OCI-LY7 (cell line): Measurements from ENCODE around the gene PIM3. TPM values are rescaled to one million over a fixed set of nuclear protein-coding genes. Genes with fewer than 3 reads are reported as not detected.

Source experiments
- BruUV-seq: library from RNA; stranded (reverse); fragments of 400-500 nt; replicated peaks from 2 replicates; lab custom pipeline; 2021; lab: Mats Ljungman, UMichigan
- CTCF ChIA-PET: fragments of 300-600 bp; sonication (Branson Sonifier 250); formaldehyde crosslinking; loops from one replicate; lab custom pipeline; 2022; ENCODE audit warnings: antibody characterized with exemption; ENCODE audit not compliant: unreplicated experiment; lab: Charles Lee
- POLR2A ChIA-PET: fragments of 300-600 bp; sonication (Branson Sonifier 250); formaldehyde crosslinking; loops from one replicate; lab custom pipeline; 2022; ENCODE audit warnings: antibody characterized with exemption; lab: Charles Lee
- DNase-seq: peaks from one replicate; pipeline ENCODE4 v3.0.0-alpha.2; 2015; ENCODE audit warnings: low spot score
- H2AFZ ChIP-seq: fragments of 200-600 bp; sonication (generic), shearing (Covaris generic); 2 replicates; pipeline ENCODE4 v1.6.1; 2014; ENCODE audit warnings: mild to moderate bottlenecking, antibody characterized with exemption, low read length, moderate library complexity
- H3K27ac ChIP-seq: fragments of 200-600 bp; sonication (generic); 2 replicates; pipeline ENCODE4 v1.5.1; 2014; ENCODE audit warnings: mixed run types, low read depth, mild to moderate bottlenecking, moderate library complexity, low read length, inconsistent platforms; ENCODE audit not compliant: poor library complexity, severe bottlenecking
- H3K36me3 ChIP-seq: fragments of 200-600 bp; sonication (generic); 2 replicates; pipeline ENCODE4 v1.6.1; 2014; ENCODE audit warnings: mild to moderate bottlenecking, antibody characterized with exemption, low read length, moderate library complexity, mixed read lengths; ENCODE audit not compliant: insufficient read depth
- H3K4me1 ChIP-seq: fragments of 200-600 bp; sonication (generic); 2 replicates; pipeline ENCODE4 v1.5.1; 2014; ENCODE audit warnings: mild to moderate bottlenecking, low read length; ENCODE audit not compliant: insufficient read depth, poor library complexity, severe bottlenecking
- H3K4me2 ChIP-seq: fragments of 200-600 bp; sonication (generic); 2 replicates; pipeline ENCODE4 v1.6.1; 2014; ENCODE audit warnings: mild to moderate bottlenecking, low read length
- H3K4me3 ChIP-seq: fragments of 200-600 bp; sonication (generic); 2 replicates; pipeline ENCODE4 v1.5.1; 2014; ENCODE audit warnings: mild to moderate bottlenecking, low read depth, low read length; ENCODE audit not compliant: poor library complexity, severe bottlenecking
- H3K79me2 ChIP-seq: fragments of 200-600 bp; sonication (generic); 2 replicates; pipeline ENCODE4 v1.6.1; 2016; ENCODE audit warnings: low read depth, mild to moderate bottlenecking, low read length, moderate library complexity, mixed read lengths; ENCODE audit not compliant: insufficient read depth
- H3K9me2 ChIP-seq: fragments of 200-600 bp; sonication (generic); 2 replicates; pipeline ENCODE4 v1.6.1; 2016; ENCODE audit warnings: mild to moderate bottlenecking, low read length, mixed read lengths; ENCODE audit not compliant: insufficient read depth
- H3K9me3 ChIP-seq: fragments of 200-600 bp; sonication (generic); 2 replicates; pipeline ENCODE4 v1.6.1; 2014; ENCODE audit warnings: mild to moderate bottlenecking, mixed run types, low read length, mixed read lengths
- H4K20me1 ChIP-seq: fragments of 200-600 bp; sonication (generic); 2 replicates; pipeline ENCODE4 v1.6.1; 2014; ENCODE audit warnings: mild to moderate bottlenecking, antibody characterized with exemption, low read length, moderate library complexity, mixed read lengths; ENCODE audit not compliant: insufficient read depth
- CTCF ChIP-seq: fragments of 200-600 bp; sonication (generic); conservative IDR thresholded peaks from 2 replicates; pipeline ENCODE4 v1.5.1; 2014; ENCODE audit warnings: mild to moderate bottlenecking, antibody characterized with exemption, low read length, moderate library complexity, mixed read lengths
- EZH2phosphoT487 ChIP-seq: fragments of 200-600 bp; sonication (generic); IDR thresholded peaks from 2 replicates; pipeline ENCODE4 v1.6.1; 2018; ENCODE audit warnings: low read depth, borderline replicate concordance, mild to moderate bottlenecking, mixed run types, antibody characterized with exemption, low read length, moderate library complexity, mixed read lengths
- intact Hi-C: fragments of 100-400 bp; cut with micrococcal nuclease; formaldehyde crosslinking; loops from one replicate; pipeline ENCODE4 v1.10.0; 2022; ENCODE audit not compliant: unreplicated experiment
- microRNA-seq: library from miRNA; unstranded; fragments of <30 nt; microRNA quantifications from one replicate; pipeline ENCODE4 v1.2.0, GENCODE V29; 2022; ENCODE audit warnings: borderline replicate concordance
- small RNA-seq: library from RNA; depleted of rRNA; stranded (forward); fragments of <200 nt; gene quantifications from one replicate; pipeline ENCODE3, GENCODE V24; 2014
- total RNA-seq, 2 experiments: library from RNA; depleted of rRNA in 1 of 2; stranded (reverse); fragments of >200 nt in 1 of 2; shearing (Covaris generic) in 1 of 2; gene quantifications; 2 replicates each; pipeline ENCODE4 v1.2.3, GENCODE V29; 2014 to 2022

Gene PIM3
- total RNA-seq, 2 experiments from 2014 or later = 60.5 to 81.7 TPM

GRCh38 chr22:50011447-50012210 is 51.1 kb downstream of the PIM3 start:
- ChIA-PET CTCF (no interaction called here), POLR2A (no interaction called here)
- Histone ChIP-seq H4K20me1 (no peaks in the 10 kb centered on the region), H3K79me2 (no peaks in the 10 kb centered on the region), H3K36me3 (no peaks in the 10 kb centered on the region), H3K27ac (no peak overlapping the region), H3K9me3 (no peaks in the 10 kb centered on the region), H3K4me2 (no peak overlapping the region), H2AFZ (no peak overlapping the region), H3K4me3 (no peak overlapping the region), H3K4me1 (peaks cover 7% of the 10 kb centered on the region), H3K9me2 (no peaks in the 10 kb centered on the region)
- intact Hi-C loops = no loop called here
- BruUV-seq = no TSS peak
- peak; percentile 16 for DNase-seq
- TF ChIP-seq CTCF (0 out of 2 replicates have a peak, but pooled peaks have one; percentile 17), EZH2phosphoT487 (no peak)

- no TSS peak for BruUV-seq
- Histone ChIP-seq H3K4me1 (peaks cover 7% of the 10 kb centered on the region), H3K79me2 (no peaks in the 10 kb centered on the region), H3K4me2 (no peak within 1 kb of the TSS), H3K4me3 (no peak within 1 kb of the TSS), H2AFZ (no peak within 1 kb of the TSS), H3K9me3 (no peaks in the 10 kb centered on the region), H3K36me3 (no peaks in the 10 kb centered on the region), H4K20me1 (no peaks in the 10 kb centered on the region), H3K9me2 (no peaks in the 10 kb centered on the region), H3K27ac (no peak within 1 kb of the TSS)
- TF ChIP-seq EZH2phosphoT487 = no peak
- no peak for TF ChIP-seq CTCF
- ChIA-PET CTCF (no interaction called here), POLR2A (no interaction called here)
- DNase-seq = no peak
- intact Hi-C loops = no loop called here
These were observed 51.9 kb downstream of the PIM3 start, which contains the start of gene IL17REL for GRCh38 chr22:50012211-50013181. IL17REL (minus strand) TSS chr22:50012765; CDS start chr22:50012646, 119 bp downstream.

Small RNA genes within 50 kb of the gene (microRNA-seq; reads per million reads assigned to microRNA genes)
- gene MIR6821 = 6.1 reads per million

Small RNA genes within 50 kb of the gene (small RNA-seq; reads per million reads assigned to genes)
- gene MIR6821 = not detected

Other genes starting within 250 kb of the PIM3 start
- 37.3 and 38.1 TPM in 2 replicates for gene BRD1, start 132.9 kb upstream of the PIM3 start, total RNA-seq (2014; rRNA removed; shearing (Covaris generic))
- gene BRD1, start 132.9 kb upstream of the PIM3 start, total RNA-seq (2022) = 46.6 and 47.3 TPM in 2 replicates
- gene ZBED4, start 106.9 kb upstream of the PIM3 start, total RNA-seq (2014; rRNA removed; shearing (Covaris generic)) = 27.8 and 30.4 TPM in 2 replicates
- 31.6 and 33.6 TPM in 2 replicates for gene ZBED4, start 106.9 kb upstream of the PIM3 start, total RNA-seq (2022)
- gene ALG12, start 42.3 kb upstream of the PIM3 start, total RNA-seq (2014; rRNA removed; shearing (Covaris generic)) = 6.4 and 11.7 TPM in 2 replicates
- gene ALG12, start 42.3 kb upstream of the PIM3 start, total RNA-seq (2022) = 11.4 and 14.0 TPM in 2 replicates
- 32.5 and 35.3 TPM in 2 replicates for gene CRELD2, start 42.1 kb upstream of the PIM3 start, total RNA-seq (2014; rRNA removed; shearing (Covaris generic))
- gene CRELD2, start 42.1 kb upstream of the PIM3 start, total RNA-seq (2022) = 27.4 and 32.0 TPM in 2 replicates
- 0.03 TPM in 1 of 2 replicates, not detected in the other for gene IL17REL, start 52.0 kb downstream of the PIM3 start, total RNA-seq (2014; rRNA removed; shearing (Covaris generic))
- not detected in 2 replicates for gene IL17REL, start 52.0 kb downstream of the PIM3 start, total RNA-seq (2022)
- gene TTLL8, start 97.5 kb downstream of the PIM3 start, total RNA-seq (2014; rRNA removed; shearing (Covaris generic)) = 0.06 TPM in 1 of 2 replicates, not detected in the other
- 0.72 and 1.3 TPM in 2 replicates for gene TTLL8, start 97.5 kb downstream of the PIM3 start, total RNA-seq (2022)
- 0.16 TPM in 1 of 2 replicates, not detected in the other for gene MLC1, start 124.7 kb downstream of the PIM3 start, total RNA-seq (2014; rRNA removed; shearing (Covaris generic))
- gene MLC1, start 124.7 kb downstream of the PIM3 start, total RNA-seq (2022) = not detected in 2 replicates
- 0.03 and 0.22 TPM in 2 replicates for gene MOV10L1, start 129.2 kb downstream of the PIM3 start, total RNA-seq (2014; rRNA removed; shearing (Covaris generic))
- 0.66 and 1.1 TPM in 2 replicates for gene MOV10L1, start 129.2 kb downstream of the PIM3 start, total RNA-seq (2022)
- gene PANX2, start 210.0 kb downstream of the PIM3 start, total RNA-seq (2014; rRNA removed; shearing (Covaris generic)) = not detected in 2 replicates
- gene PANX2, start 210.0 kb downstream of the PIM3 start, total RNA-seq (2022) = not detected in 2 replicates
- gene TRABD, start 225.1 kb downstream of the PIM3 start, total RNA-seq (2014; rRNA removed; shearing (Covaris generic)) = 111 and 126 TPM in 2 replicates
- 119 and 128 TPM in 2 replicates for gene TRABD, start 225.1 kb downstream of the PIM3 start, total RNA-seq (2022)
- 43.7 and 44.2 TPM in 2 replicates for gene SELENOO, start 240.2 kb downstream of the PIM3 start, total RNA-seq (2014; rRNA removed; shearing (Covaris generic))
- gene SELENOO, start 240.2 kb downstream of the PIM3 start, total RNA-seq (2022) = 34.0 and 40.2 TPM in 2 replicates